NCI-H187 treated with DMSO at 0.1 percent for 48 hours (cell line): ENCODE results near the gene SERPINB11.
"Not testable (repeated sequence)": the region's sequence is repeated elsewhere in the genome, so short reads cannot be mapped to it uniquely, and the experiment has no call there.

Source experiments
- DNase-seq: peaks from one replicate; lab custom pipeline; 2025; lab: John Stamatoyannopoulos, UW

Gene SERPINB11

GRCh38 chr18:63725682-63726480, 23.1 kb downstream of the SERPINB11 start:
- DNase-seq, result no peak

GRCh38 chr18:63730773-63731172, 28.0 kb downstream of the SERPINB11 start:
- no peak for DNase-seq

GRCh38 chr18:63731215-63731614, 28.5 kb downstream of the SERPINB11 start:
- no peak for DNase-seq

- DNase-seq, result no peak
Measured at GRCh38 chr18:63736876-63737275, 34.1 kb downstream of the SERPINB11 start.

- DNase-seq, result no peak
Measured at GRCh38 chr18:63741769-63742168, 39.0 kb downstream of the SERPINB11 start.

- no peak for DNase-seq
Measured at GRCh38 chr18:63747006-63747405, 44.2 kb downstream of the SERPINB11 start.

GRCh38 chr18:63749489-63749888, 46.7 kb downstream of the SERPINB11 start:
- DNase-seq, result no peak

- DNase-seq, result no peak
Measured at GRCh38 chr18:63752636-63753035, 49.9 kb downstream of the SERPINB11 start.

- DNase-seq, result no peak
Measured at GRCh38 chr18:63753676-63754075, 50.9 kb downstream of the SERPINB11 start.

GRCh38 chr18:63757541-63757940, 54.8 kb downstream of the SERPINB11 start:
- no peak for DNase-seq

GRCh38 chr18:63758615-63759240, 56.0 kb downstream of the SERPINB11 start:
- no peak for DNase-seq

GRCh38 chr18:63759786-63760185, 57.0 kb downstream of the SERPINB11 start:
- DNase-seq, result not testable (repeated sequence)

GRCh38 chr18:63762518-63762917, 59.8 kb downstream of the SERPINB11 start:
- no peak for DNase-seq

- DNase-seq, result no peak
Measured at GRCh38 chr18:63763831-63764600, 61.3 kb downstream of the SERPINB11 start.

GRCh38 chr18:63765837-63766236, 63.1 kb downstream of the SERPINB11 start:
- DNase-seq, result no peak
